Measurements from ENCODE around the gene RPH3AL.

The RPH3AL gene

DNA sequence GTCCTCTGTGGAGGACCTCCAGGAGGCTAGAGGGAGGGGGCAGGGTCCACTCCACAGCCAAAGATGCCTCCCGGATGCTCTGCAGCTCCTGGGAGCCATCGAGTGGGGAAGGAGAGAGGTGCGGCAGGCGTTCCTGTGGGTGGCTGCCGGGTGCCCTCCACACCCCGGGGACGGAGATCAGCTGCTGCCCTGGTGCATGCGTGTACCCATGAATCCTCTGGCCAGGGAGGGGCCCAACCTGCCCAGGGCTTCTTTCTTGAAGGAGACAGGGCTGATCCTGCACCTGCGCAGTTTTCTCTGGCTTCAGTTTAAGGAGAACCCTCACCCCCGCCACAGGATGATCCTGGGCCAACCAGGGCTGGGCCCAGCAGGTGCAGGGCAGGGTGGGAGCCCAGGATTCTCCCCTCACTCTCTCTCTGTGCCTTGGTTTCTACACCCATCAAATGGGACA is 137.7 kb downstream of the RPH3AL start:
- Histone ChIP-seq H3K36me3 (replicated peaks) (no peaks in the 10 kb centered on the region), H3K4me3 (ENCODE audit: low read depth, low read length) (no peak overlapping the region), H3K27ac (no peak overlapping the region), H3K27me3 (replicated peaks) (no peaks in the 10 kb centered on the region)
- in situ Hi-C loops (cut with HindIII; ENCODE audit: low pct_ligation_motif_present, low sequenced_read_pairs): no loop called here
- DNase-seq: no peak
- TF ChIP-seq, protein P1, sequence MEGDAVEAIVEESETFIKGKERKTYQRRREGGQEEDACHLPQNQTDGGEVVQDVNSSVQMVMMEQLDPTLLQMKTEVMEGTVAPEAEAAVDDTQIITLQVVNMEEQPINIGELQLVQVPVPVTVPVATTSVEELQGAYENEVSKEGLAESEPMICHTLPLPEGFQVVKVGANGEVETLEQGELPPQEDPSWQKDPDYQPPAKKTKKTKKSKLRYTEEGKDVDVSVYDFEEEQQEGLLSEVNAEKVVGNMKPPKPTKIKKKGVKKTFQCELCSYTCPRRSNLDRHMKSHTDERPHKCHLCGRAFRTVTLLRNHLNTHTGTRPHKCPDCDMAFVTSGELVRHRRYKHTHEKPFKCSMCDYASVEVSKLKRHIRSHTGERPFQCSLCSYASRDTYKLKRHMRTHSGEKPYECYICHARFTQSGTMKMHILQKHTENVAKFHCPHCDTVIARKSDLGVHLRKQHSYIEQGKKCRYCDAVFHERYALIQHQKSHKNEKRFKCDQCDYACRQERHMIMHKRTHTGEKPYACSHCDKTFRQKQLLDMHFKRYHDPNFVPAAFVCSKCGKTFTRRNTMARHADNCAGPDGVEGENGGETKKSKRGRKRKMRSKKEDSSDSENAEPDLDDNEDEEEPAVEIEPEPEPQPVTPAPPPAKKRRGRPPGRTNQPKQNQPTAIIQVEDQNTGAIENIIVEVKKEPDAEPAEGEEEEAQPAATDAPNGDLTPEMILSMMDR (IDR thresholded peaks at IDR 0.05; ENCODE audit: low read depth, low read length, missing control alignments): no peak

GRCh38 chr17:213286-214105 is 139.1 kb downstream of the RPH3AL start:
- TF ChIP-seq, protein P1 (IDR thresholded peaks at IDR 0.05; ENCODE audit: low read depth, low read length, missing control alignments): no peak
- in situ Hi-C loops (cut with HindIII; ENCODE audit: low pct_ligation_motif_present, low sequenced_read_pairs): no loop called here
- no peaks in the 10 kb centered on the region for H3K36me3 ChIP-seq (replicated peaks)
- DNase-seq: no peak
- H3K4me3 ChIP-seq (ENCODE audit: low read depth, low read length): no peak overlapping the region
- no peaks in the 10 kb centered on the region for H3K27me3 ChIP-seq (replicated peaks)
- H3K27ac ChIP-seq: no peak overlapping the region

GRCh38 chr17:210402-210801 is 142.2 kb downstream of the RPH3AL start:
- Histone ChIP-seq H3K36me3 (replicated peaks) (no peaks in the 10 kb centered on the region), H3K27ac (no peak overlapping the region), H3K4me3 (ENCODE audit: low read depth, low read length) (no peak overlapping the region), H3K27me3 (replicated peaks) (no peaks in the 10 kb centered on the region)
- in situ Hi-C loops (cut with HindIII; ENCODE audit: low pct_ligation_motif_present, low sequenced_read_pairs): no loop called here
- no peak for DNase-seq
- TF ChIP-seq, protein P1 (IDR thresholded peaks at IDR 0.05; ENCODE audit: low read depth, low read length, missing control alignments): no peak

- TF ChIP-seq, protein P1 (IDR thresholded peaks at IDR 0.05; ENCODE audit: low read depth, low read length, missing control alignments): no peak
- DNase-seq: no peak
- in situ Hi-C loops (cut with HindIII; ENCODE audit: low pct_ligation_motif_present, low sequenced_read_pairs): no loop called here
- Histone ChIP-seq H3K27ac (no peak overlapping the region), H3K27me3 (replicated peaks) (peaks cover 2% of the 10 kb centered on the region), H3K4me3 (ENCODE audit: low read depth, low read length) (no peak overlapping the region), H3K36me3 (replicated peaks) (no peaks in the 10 kb centered on the region)
Measured at GRCh38 chr17:208429-208828, 144.2 kb downstream of the RPH3AL start.

GRCh38 chr17:207775-208174 is 144.8 kb downstream of the RPH3AL start:
- Histone ChIP-seq H3K36me3 (replicated peaks) (no peaks in the 10 kb centered on the region), H3K27me3 (replicated peaks) (peaks cover 2% of the 10 kb centered on the region), H3K4me3 (ENCODE audit: low read depth, low read length) (no peak overlapping the region), H3K27ac (no peak overlapping the region)
- in situ Hi-C loops (cut with HindIII; ENCODE audit: low pct_ligation_motif_present, low sequenced_read_pairs): no loop called here
- TF ChIP-seq, protein P1 (IDR thresholded peaks at IDR 0.05; ENCODE audit: low read depth, low read length, missing control alignments): no peak
- no peak for DNase-seq

Measured in brain microvascular endothelial cell (primary cell).